Activated T-helper 2 cell treated with anti-CD3 and anti-CD28 coated beads, Interferon-gamma antibody, Interleukin-2, Interleukin-4, amounts not matched to agents 10 μg/mL and 5 μg/mL and 100 μg/mL, durations not matched to agents 14 hours and 24 hours and 36 hours (primary cell): ENCODE data around the gene TRA2B. TPM values are rescaled to one million over a fixed set of nuclear protein-coding genes. Genes with fewer than 3 reads are reported as not detected.
"Not testable (repeated sequence)": the region's sequence is repeated elsewhere in the genome, so short reads cannot be mapped to it uniquely, and the experiment has no call there.

ENCODE experiments used
- DNase-seq: peaks from one replicate; pipeline ENCODE4 v3.0.0; 2021; ENCODE audit warnings: low spot score
- H3K27ac Mint-ChIP-seq: one replicate; pipeline ENCODE4 v1.8.0; 2021; ENCODE audit warnings: mixed read lengths
- H3K27me3 Mint-ChIP-seq: one replicate; pipeline ENCODE4 v1.8.0; 2021; ENCODE audit warnings: low read depth, mixed read lengths
- H3K36me3 Mint-ChIP-seq: one replicate; pipeline ENCODE4 v1.8.0; 2021; ENCODE audit warnings: low read depth, mixed read lengths
- H3K4me1 Mint-ChIP-seq: one replicate; pipeline ENCODE4 v1.8.0; 2021; ENCODE audit warnings: low read depth, mixed read lengths
- H3K4me3 Mint-ChIP-seq: one replicate; pipeline ENCODE4 v1.8.0; 2021; ENCODE audit warnings: low read depth, mild to moderate bottlenecking, moderate library complexity, mixed read lengths
- H3K9me3 Mint-ChIP-seq: one replicate; pipeline ENCODE4 v1.8.0; 2021; ENCODE audit warnings: mixed read lengths
- intact Hi-C: fragments of 100-400 bp; cut with micrococcal nuclease; formaldehyde crosslinking; loops from one replicate; pipeline ENCODE4 v1.15.1; 2023
- total RNA-seq: library from RNA; stranded (reverse); gene quantifications from 2 replicates; pipeline ENCODE4 v1.2.3, GENCODE V29; 2022

The TRA2B gene
- total RNA-seq, 1 donor from 2014 or later: 277 TPM

GRCh38 chr3:185914911-185915629 is 22.7 kb downstream of the TRA2B start:
- no peaks in the 10 kb centered on the region for H3K27me3 Mint-ChIP-seq
- peaks cover 68% of the 10 kb centered on the region for H3K36me3 Mint-ChIP-seq
- H3K4me1 Mint-ChIP-seq: peaks cover 6% of the 10 kb centered on the region
- DNase-seq: no peak
- intact Hi-C loops: loop anchor here (2.0 kb wide), 1 partner anchor 14 kb away; no protein-coding TSS in a partner anchor
- H3K4me3 Mint-ChIP-seq: no peak overlapping the region
- H3K9me3 Mint-ChIP-seq: no peaks in the 10 kb centered on the region
- H3K27ac Mint-ChIP-seq: no peak overlapping the region

- peaks cover 49% of the 10 kb centered on the region for H3K36me3 Mint-ChIP-seq
- intact Hi-C loops: no loop called here
- H3K27ac Mint-ChIP-seq: no peak overlapping the region
- no peak overlapping the region for H3K4me3 Mint-ChIP-seq
- no peak for DNase-seq
- H3K4me1 Mint-ChIP-seq: peaks cover 4% of the 10 kb centered on the region
- H3K9me3 Mint-ChIP-seq: no peaks in the 10 kb centered on the region
- H3K27me3 Mint-ChIP-seq: peaks cover 2% of the 10 kb centered on the region
These were observed 24.6 kb downstream of the TRA2B start for GRCh38 chr3:185912929-185913901.

GRCh38 chr3:185912512-185912911 is 25.3 kb downstream of the TRA2B start:
- H3K27me3 Mint-ChIP-seq: peaks cover 2% of the 10 kb centered on the region
- no peak for DNase-seq
- peaks cover 43% of the 10 kb centered on the region for H3K36me3 Mint-ChIP-seq
- no peaks in the 10 kb centered on the region for H3K9me3 Mint-ChIP-seq
- H3K27ac Mint-ChIP-seq: no peak overlapping the region
- H3K4me1 Mint-ChIP-seq: peaks cover 4% of the 10 kb centered on the region
- intact Hi-C loops: no loop called here
- no peak overlapping the region for H3K4me3 Mint-ChIP-seq

GRCh38 chr3:185911076-185911448 is 26.8 kb downstream of the TRA2B start:
- not testable (repeated sequence) for H3K9me3 Mint-ChIP-seq, H3K27ac Mint-ChIP-seq
- H3K36me3 Mint-ChIP-seq: peaks cover 28% of the 10 kb centered on the region

DNA sequence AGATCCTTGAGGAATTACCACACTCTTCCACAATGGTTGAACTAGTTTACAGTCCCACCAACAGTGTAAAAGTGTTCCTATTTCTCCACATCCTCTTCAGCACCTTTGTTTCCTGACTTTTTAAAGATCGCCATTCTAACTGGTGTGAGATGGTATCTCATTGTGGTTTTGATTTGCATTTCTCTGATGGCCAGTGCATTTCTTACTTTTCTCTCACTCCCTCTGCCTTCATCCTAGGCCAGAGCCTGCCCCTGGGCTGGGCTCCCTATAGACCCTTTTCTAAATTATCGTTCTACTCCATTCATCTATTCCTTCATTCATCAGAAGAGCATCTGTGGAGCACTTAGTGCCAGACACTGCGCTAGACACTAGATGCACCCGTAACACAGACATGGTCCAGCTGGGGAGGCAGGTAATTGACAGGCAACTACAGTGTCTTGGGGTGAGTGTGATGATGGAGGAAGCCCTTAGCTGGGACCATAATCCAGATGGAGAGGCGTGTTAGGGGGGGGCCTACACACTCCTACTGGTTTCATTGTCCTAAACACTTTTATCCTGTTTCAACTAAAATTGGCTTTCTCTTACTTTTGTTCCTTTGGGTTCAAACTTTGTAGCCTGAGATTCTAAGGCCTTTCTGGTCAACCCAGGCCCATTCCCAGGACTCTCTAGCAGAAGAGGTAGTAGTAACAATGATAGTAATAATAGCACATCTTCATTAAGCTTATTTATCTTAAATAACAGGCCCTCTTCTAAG is 27.3 kb downstream of the TRA2B start:
- H3K4me3 Mint-ChIP-seq, intact Hi-C loops, H3K4me1 Mint-ChIP-seq, DNase-seq, H3K27me3 Mint-ChIP-seq, H3K9me3 Mint-ChIP-seq, H3K27ac Mint-ChIP-seq: not testable (repeated sequence)
- H3K36me3 Mint-ChIP-seq: peaks cover 24% of the 10 kb centered on the region

More at GRCh38 chr3:185911076-185911448, 26.8 kb downstream of the TRA2B start:
- H3K4me3 Mint-ChIP-seq, DNase-seq, H3K4me1 Mint-ChIP-seq, H3K27me3 Mint-ChIP-seq, intact Hi-C loops: not testable (repeated sequence)

GRCh38 chr3:185909913-185910312 is 27.9 kb downstream of the TRA2B start:
- H3K36me3 Mint-ChIP-seq: peaks cover 18% of the 10 kb centered on the region
- H3K4me1 Mint-ChIP-seq, H3K27ac Mint-ChIP-seq, intact Hi-C loops, H3K27me3 Mint-ChIP-seq, H3K4me3 Mint-ChIP-seq, H3K9me3 Mint-ChIP-seq, DNase-seq: not testable (repeated sequence)

DNA sequence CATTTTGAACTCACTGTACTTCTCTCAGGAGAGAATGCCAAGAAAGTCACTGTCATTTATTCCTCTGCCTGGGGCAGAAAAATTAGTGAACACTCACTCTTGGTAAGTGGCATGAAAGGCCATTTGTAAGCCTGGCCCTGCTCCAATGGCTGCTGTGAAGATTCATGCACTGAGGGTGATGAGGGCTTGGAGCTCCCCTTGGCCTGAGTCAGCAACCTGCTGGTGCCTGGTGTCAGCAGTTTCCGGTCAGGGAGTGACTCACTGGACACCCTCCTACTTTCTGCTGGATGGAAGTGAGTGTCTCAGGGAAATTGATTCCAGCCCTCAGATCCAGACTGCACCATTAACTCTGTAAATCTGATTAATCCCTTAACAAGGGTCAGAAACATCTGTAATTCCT is 37.6 kb downstream of the TRA2B start:
- Mint-ChIP-seq H3K36me3 (no peaks in the 10 kb centered on the region), H3K9me3 (no peaks in the 10 kb centered on the region), H3K4me3 (no peak overlapping the region), H3K27ac (no peak overlapping the region), H3K4me1 (no peaks in the 10 kb centered on the region), H3K27me3 (peaks cover 5% of the 10 kb centered on the region)
- no peak for DNase-seq
- intact Hi-C loops: no loop called here

DNA sequence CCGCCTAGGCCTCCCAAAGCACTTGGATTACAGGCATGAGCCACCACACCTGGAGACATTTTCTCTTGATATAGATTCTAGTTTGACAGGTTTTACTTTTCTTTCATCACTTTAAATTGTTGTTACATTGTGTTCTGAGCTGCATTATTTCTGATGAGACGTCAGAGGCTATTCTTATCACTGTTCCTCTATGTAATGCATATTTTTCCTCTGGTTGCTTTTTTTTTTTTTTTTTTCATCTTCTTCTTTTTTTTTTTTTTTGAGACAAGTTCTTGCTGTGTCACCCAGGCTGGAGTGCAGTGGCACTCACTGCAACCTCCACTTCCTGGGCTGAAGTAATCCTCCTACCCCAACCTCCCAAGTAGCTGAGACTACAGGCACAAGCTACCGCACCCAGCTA is 41.2 kb downstream of the TRA2B start:
- Mint-ChIP-seq H3K9me3 (no peaks in the 10 kb centered on the region), H3K27me3 (peaks cover 4% of the 10 kb centered on the region), H3K27ac (no peak overlapping the region), H3K4me3 (no peak overlapping the region), H3K36me3 (no peaks in the 10 kb centered on the region), H3K4me1 (no peaks in the 10 kb centered on the region)
- no peak for DNase-seq
- intact Hi-C loops: no loop called here

DNA sequence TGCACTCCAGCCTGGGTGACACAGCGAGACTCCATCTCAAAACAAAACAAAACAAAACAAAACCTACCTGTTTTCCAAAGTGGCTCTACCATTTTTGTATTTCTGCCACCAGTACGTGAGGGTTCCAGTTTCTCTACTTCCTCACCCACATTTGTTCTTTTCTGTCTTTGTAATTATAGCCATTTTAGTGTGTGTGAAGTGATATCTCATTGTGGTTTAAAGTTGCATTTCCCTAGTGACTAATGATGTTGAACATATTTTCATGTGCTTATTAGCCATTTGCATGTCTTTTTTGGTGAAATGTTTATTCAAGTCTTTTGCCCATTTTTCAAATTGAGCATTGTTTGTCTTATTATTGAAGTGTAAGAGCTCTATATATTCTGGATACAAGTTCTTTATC is 50.7 kb downstream of the TRA2B start:
- intact Hi-C loops: no loop called here
- H3K4me3 Mint-ChIP-seq: no peak overlapping the region
- no peaks in the 10 kb centered on the region for H3K36me3 Mint-ChIP-seq
- no peak for DNase-seq
- peaks cover 9% of the 10 kb centered on the region for H3K27me3 Mint-ChIP-seq
- H3K27ac Mint-ChIP-seq: no peak overlapping the region
- H3K9me3 Mint-ChIP-seq: no peaks in the 10 kb centered on the region
- no peaks in the 10 kb centered on the region for H3K4me1 Mint-ChIP-seq

GRCh38 chr3:185884641-185885040 is 53.2 kb downstream of the TRA2B start:
- no peak for DNase-seq
- intact Hi-C loops: no loop called here
- no peak overlapping the region for H3K27ac Mint-ChIP-seq

DNA sequence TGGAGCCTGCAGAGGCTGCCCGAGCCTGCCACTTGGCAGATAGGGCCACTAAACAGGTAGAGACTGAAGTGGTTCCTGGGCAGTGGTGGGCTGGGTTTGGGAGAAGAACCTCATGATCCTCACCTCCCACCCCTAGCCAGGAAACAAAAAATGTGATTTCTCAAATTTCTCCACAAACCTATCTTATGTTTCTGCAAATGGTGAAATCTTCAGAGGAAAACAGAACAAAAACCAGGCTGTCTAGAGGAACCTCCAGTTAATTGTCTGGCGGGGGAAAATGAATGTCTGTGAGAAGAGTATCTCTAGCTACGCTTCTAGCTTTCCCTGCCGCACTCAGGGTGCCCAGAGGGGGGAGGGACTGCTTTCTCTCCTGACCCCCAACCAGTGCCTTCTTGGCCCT is 55.9 kb downstream of the TRA2B start:
- no peak overlapping the region for H3K4me3 Mint-ChIP-seq
- no peaks in the 10 kb centered on the region for H3K9me3 Mint-ChIP-seq
- H3K4me1 Mint-ChIP-seq: no peaks in the 10 kb centered on the region
- H3K36me3 Mint-ChIP-seq: no peaks in the 10 kb centered on the region
- H3K27ac Mint-ChIP-seq: no peak overlapping the region
- H3K27me3 Mint-ChIP-seq: peaks cover 4% of the 10 kb centered on the region
- no peak for DNase-seq
- intact Hi-C loops: no loop called here

More at GRCh38 chr3:185884641-185885040, 53.2 kb downstream of the TRA2B start:
- Mint-ChIP-seq H3K36me3 (no peaks in the 10 kb centered on the region), H3K27me3 (peaks cover 11% of the 10 kb centered on the region), H3K9me3 (no peaks in the 10 kb centered on the region), H3K4me1 (no peaks in the 10 kb centered on the region), H3K4me3 (no peak overlapping the region)

DNA sequence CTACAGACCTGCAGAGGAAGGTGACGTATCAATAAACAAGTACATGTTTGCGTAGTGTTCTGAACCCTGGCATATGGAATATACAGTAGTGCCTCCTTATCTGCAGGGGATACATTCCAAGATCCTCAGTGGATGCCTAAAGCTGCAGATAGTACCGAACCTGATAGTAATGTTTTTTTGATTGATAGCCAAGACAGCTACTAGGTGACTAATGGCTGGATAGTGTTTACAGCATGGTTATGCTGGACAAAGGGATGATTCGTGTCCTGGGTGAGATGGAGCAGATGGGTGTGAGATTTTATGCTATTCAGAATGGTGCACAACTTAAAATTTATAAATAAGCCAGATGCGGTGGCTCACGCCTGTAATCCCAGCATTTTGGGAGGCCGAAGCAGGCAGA is 57.2 kb downstream of the TRA2B start:
- Mint-ChIP-seq H3K9me3 (no peaks in the 10 kb centered on the region), H3K27me3 (peaks cover 4% of the 10 kb centered on the region), H3K4me1 (no peaks in the 10 kb centered on the region), H3K27ac (no peak overlapping the region), H3K36me3 (no peaks in the 10 kb centered on the region), H3K4me3 (no peak overlapping the region)
- DNase-seq: no peak
- intact Hi-C loops: no loop called here
